Adipocyte (in vitro differentiated cells): Measurements from ENCODE around the gene PPP6R3.

Experiments
- DNase-seq: peaks from one replicate; pipeline ENCODE4 v3.0.0-alpha.2; 2015; ENCODE audit warnings: low read depth
- H3K27me3 ChIP-seq: replicated peaks from 2 replicates; pipeline ENCODE4 v1.7.0; 2013; ENCODE audit warnings: mild to moderate bottlenecking, low read length, moderate library complexity; ENCODE audit not compliant: control insufficient read depth, insufficient read depth
- H3K36me3 ChIP-seq: 2 replicates; pipeline ENCODE4 v1.7.0; 2013; ENCODE audit warnings: low read length, mild to moderate bottlenecking, moderate library complexity; ENCODE audit not compliant: control insufficient read depth, insufficient read depth, severe bottlenecking
- H3K4me1 ChIP-seq: 2 replicates; pipeline ENCODE4 v1.7.0; 2013; ENCODE audit warnings: mild to moderate bottlenecking, low read length, moderate library complexity; ENCODE audit not compliant: control insufficient read depth, insufficient read depth
- H3K4me3 ChIP-seq: 2 replicates; pipeline ENCODE4 v1.7.0; 2013; ENCODE audit warnings: mild to moderate bottlenecking, low read length, moderate library complexity
- H3K9ac ChIP-seq: 2 replicates; pipeline ENCODE4 v1.7.0; 2013; ENCODE audit warnings: mild to moderate bottlenecking, low read length, moderate library complexity
- H3K9me3 ChIP-seq: 2 replicates; pipeline ENCODE4 v1.7.0; 2013; ENCODE audit warnings: mild to moderate bottlenecking, low read length, moderate library complexity; ENCODE audit not compliant: control insufficient read depth

PPP6R3 gene

DNA sequence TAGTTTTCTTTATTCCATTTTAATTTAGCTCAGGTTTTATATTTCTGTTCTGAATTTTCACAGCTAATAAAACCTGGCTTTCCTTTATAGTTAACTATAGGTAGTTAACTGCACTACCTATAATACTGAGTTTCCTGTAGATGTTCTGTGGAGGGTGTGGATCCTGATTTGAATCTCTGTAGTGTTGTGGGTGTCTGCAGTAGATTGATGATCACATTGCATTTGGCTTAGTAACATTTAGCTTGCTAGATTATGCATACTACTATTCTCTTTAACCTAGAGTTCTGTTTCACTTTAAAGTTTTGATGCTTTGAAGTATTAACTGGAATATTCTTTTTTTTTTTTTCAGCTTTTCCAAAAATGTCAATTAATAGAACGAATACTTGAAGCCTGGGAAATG, 110.1 kb downstream of the PPP6R3 start:
- Histone ChIP-seq H3K36me3 (peaks cover 68% of the 10 kb centered on the region), H3K4me3 (no peak overlapping the region)

DNA sequence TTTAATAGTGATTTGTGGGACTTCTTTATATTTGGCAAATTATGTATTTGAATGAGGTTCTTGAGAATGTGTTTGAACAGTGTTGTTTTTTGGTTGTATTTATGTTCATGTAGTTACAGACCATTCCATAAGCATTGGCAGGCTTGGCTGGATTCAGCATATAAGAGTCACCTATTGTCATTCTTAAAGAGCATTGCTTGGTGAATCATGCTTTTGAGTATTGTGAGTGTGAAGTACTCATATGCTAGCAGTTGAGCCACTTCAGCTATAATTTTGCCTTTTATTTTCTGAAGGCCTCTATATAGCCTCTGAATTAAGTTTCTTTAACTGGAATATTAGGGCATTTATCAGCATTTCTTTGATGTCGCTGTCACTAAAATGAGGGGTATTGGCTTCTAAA, 113.8 kb downstream of the PPP6R3 start:
- Histone ChIP-seq H3K4me3 (no peak overlapping the region), H3K36me3 (peaks cover 85% of the 10 kb centered on the region), H3K9me3 (no peaks in the 10 kb centered on the region), H3K4me1 (peaks cover 14% of the 10 kb centered on the region), H3K27me3 (no peaks in the 10 kb centered on the region), H3K9ac (no peak overlapping the region)
- peak; percentile 22 for DNase-seq

More for the DNA sequence above, 110.1 kb downstream of the PPP6R3 start:
- no peak overlapping the region for H3K9ac ChIP-seq
- no peaks in the 10 kb centered on the region for H3K9me3 ChIP-seq
- peaks cover 14% of the 10 kb centered on the region for H3K4me1 ChIP-seq
- DNase-seq = no peak
- no peaks in the 10 kb centered on the region for H3K27me3 ChIP-seq

DNA sequence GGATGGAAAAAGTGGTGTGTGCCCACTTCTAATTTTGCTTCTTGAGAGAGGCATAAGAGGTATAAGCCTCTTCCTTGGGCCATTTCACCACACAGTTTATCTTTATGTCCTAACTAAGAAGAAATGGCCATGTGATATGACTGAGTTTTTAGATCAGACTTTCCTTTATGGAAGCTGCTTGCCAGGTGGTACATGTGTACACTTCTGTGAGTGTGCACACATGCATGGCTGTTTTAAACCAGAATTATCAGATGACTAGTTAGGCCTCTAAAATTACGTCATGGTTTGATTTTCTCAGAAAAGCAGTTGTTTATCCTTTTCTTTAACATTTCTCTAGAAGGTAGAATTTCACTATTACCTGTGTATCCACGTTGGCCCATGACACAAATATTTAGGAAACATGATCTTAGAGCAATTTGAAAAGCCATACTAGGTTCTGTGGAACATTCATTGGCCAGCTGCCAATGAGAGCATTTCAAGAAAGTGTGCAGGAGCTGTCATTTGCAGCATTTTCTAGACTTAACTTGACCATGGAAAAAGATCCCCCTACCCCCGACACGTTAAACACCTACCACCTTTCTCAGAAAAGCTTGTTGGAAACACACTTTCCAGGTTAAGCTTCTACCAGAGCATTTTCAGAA, 114.6 kb downstream of the PPP6R3 start:
- DNase-seq = peak; percentile 12
- Histone ChIP-seq H3K9me3 (no peaks in the 10 kb centered on the region), H3K9ac (no peak overlapping the region), H3K27me3 (no peaks in the 10 kb centered on the region), H3K4me3 (no peak overlapping the region), H3K4me1 (peaks cover 14% of the 10 kb centered on the region), H3K36me3 (peaks cover 86% of the 10 kb centered on the region)

DNA sequence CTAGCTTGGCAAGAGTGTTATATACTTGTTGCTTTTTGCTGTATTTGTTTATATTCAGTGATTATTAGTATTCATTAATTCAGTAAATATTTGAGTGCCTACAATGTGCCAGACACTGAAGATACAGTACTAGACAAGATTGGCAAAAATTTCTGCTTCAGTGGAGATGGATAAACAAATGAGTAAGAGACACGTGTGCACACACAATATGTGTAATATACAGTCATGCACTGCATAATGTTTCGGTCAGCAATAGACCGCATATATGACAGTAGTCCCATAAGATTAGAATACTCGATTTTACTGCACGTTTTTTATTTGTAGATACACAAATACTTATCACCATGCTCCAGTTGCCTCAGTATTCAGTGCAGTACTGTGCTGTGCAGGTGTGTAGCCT, 118.9 kb downstream of the PPP6R3 start:
- no peak for DNase-seq
- H3K9ac ChIP-seq = no peak overlapping the region
- H3K36me3 ChIP-seq = peaks cover 71% of the 10 kb centered on the region
- H3K4me3 ChIP-seq = no peak overlapping the region
- H3K9me3 ChIP-seq = no peaks in the 10 kb centered on the region
- peaks cover 36% of the 10 kb centered on the region for H3K4me1 ChIP-seq
- H3K27me3 ChIP-seq = no peaks in the 10 kb centered on the region

DNA sequence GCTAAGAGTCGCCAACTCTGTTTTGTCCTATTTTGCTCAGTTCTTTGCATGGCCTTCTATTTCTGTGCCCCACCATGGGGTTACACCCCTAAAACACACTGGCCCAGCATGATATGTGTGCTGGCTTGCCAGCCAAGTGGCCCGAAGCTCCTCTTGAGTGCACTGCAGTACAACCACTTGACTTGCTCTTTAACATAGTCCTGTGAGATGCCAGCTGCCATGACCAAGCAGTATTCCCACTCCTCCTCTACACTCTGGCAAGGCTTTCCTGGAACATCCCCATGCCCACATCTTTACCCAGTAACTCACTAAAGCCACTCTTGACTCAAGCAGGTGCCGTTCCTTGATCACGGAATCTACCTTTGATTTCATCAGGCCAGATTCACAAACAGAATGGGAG, 120.9 kb downstream of the PPP6R3 start:
- peaks cover 72% of the 10 kb centered on the region for H3K36me3 ChIP-seq
- H3K9me3 ChIP-seq = no peaks in the 10 kb centered on the region
- H3K9ac ChIP-seq = no peak overlapping the region
- H3K4me1 ChIP-seq = peaks cover 26% of the 10 kb centered on the region
- no peak for DNase-seq
- H3K27me3 ChIP-seq = no peaks in the 10 kb centered on the region
- H3K4me3 ChIP-seq = no peak overlapping the region

DNA sequence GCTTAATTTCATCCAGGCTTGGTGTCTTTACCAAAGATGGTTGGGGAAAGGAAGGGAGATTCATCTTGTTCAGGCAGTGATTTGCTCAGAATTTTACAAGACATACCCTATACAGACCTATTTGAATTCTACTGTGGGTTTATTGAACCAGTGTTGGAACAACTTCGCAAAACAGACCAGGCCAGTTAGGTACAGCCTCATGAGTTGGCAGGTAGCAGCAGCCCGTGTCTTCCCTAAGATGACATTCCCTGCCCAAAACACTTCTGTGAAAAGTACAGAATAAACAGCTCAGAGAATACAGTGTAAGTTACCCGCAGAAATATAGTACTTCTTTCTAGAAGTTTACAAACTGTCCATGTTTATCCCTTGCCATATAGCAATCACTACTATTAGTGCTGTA, 121.3 kb downstream of the PPP6R3 start:
- H3K9ac ChIP-seq = no peak overlapping the region
- peaks cover 72% of the 10 kb centered on the region for H3K36me3 ChIP-seq
- no peaks in the 10 kb centered on the region for H3K27me3 ChIP-seq
- no peak overlapping the region for H3K4me3 ChIP-seq
- H3K9me3 ChIP-seq = no peaks in the 10 kb centered on the region
- no peak for DNase-seq
- peaks cover 26% of the 10 kb centered on the region for H3K4me1 ChIP-seq

- Histone ChIP-seq H3K4me3 (no peak overlapping the region), H3K36me3 (peaks cover 73% of the 10 kb centered on the region)
Measured at GRCh38 chr11:68582416-68583040, 122.0 kb downstream of the PPP6R3 start.

DNA sequence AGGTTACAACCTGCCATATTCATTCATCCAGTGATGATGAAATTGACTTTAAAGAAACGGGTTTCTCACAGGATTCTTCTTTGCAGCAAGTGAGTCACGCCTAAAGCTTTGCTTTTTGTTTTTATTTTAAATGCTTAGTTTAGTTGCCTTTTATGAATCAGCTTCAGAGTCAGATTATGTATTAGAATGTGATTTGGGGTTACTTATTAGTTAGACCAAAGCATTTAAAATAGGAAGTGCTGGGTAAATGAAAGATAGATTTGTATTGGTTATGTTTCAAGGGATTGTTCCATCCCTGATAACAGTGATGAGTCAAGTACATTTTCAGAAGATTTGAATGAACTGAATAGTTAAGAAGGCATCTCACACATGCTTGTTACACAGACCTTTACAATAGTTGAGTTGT, 122.5 kb downstream of the PPP6R3 start:
- Histone ChIP-seq H3K27me3 (no peaks in the 10 kb centered on the region), H3K4me1 (peaks cover 26% of the 10 kb centered on the region), H3K36me3 (peaks cover 73% of the 10 kb centered on the region), H3K4me3 (no peak overlapping the region), H3K9me3 (no peaks in the 10 kb centered on the region), H3K9ac (no peak overlapping the region)
- peak; percentile 80 for DNase-seq

More at GRCh38 chr11:68582416-68583040, 122.0 kb downstream of the PPP6R3 start:
- DNase-seq = no peak
- H3K9me3 ChIP-seq = no peaks in the 10 kb centered on the region
- H3K4me1 ChIP-seq = peaks cover 26% of the 10 kb centered on the region
- H3K9ac ChIP-seq = no peak overlapping the region
- H3K27me3 ChIP-seq = no peaks in the 10 kb centered on the region

DNA sequence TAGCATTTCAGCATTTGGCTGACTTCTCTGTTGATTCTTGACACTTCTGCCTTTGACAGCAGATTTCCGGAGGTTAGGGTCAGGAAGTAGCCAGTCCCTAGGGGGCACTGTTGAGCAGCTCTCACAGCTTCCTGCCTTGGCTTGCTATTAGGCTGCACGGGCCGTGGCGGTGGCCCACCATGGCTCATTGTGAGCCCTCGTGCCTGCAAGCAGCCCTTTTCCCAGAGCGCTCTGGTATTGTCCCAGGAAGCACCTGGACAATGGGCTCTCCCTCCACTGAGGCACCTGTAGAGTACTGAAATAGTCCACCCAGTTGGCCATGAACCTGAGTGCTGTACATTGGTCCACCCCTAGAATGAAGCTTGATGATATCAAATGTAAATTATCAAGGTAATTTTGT, 123.5 kb downstream of the PPP6R3 start:
- Histone ChIP-seq H3K4me1 (peaks cover 26% of the 10 kb centered on the region), H3K36me3 (peaks cover 65% of the 10 kb centered on the region), H3K9me3 (no peaks in the 10 kb centered on the region), H3K4me3 (no peak overlapping the region), H3K27me3 (no peaks in the 10 kb centered on the region), H3K9ac (no peak overlapping the region)
- peak; percentile 22 for DNase-seq

GRCh38 chr11:68584991-68585524, 124.5 kb downstream of the PPP6R3 start:
- Histone ChIP-seq H3K27me3 (no peaks in the 10 kb centered on the region), H3K9me3 (no peaks in the 10 kb centered on the region), H3K36me3 (peaks cover 61% of the 10 kb centered on the region), H3K9ac (no peak overlapping the region), H3K4me1 (peaks cover 26% of the 10 kb centered on the region), H3K4me3 (no peak overlapping the region)
- no peak for DNase-seq

DNA sequence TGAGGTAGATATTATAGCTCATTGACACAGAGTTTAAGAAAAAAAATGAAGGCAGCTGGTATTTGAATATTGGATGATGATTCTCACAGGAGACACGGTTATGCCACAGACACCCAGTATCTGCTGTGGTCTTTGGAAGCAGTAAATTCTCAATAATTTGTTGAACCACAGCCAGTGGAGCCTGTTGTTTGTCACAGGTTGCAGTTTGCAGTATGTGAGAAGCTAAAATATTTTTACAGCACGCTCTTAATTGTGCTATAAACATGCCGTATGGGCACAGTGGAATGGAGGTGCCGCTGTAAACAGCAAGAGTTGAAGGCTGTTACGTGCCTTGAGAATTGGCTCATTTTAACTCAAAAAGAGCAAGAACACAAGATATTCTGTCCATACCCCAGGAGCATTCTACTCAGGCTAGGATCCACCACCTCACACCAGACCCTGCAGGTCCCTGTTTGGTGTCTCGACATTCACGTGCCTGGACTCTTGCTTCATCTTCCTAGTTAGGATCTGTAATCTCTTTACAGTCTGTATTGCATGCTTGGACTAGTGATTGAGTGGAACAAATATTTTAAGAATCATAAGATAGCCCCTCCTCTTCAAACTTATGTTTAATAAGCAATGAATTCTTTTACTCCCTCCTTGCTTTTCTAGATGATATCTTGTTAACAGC, 129.1 kb downstream of the PPP6R3 start:
- Histone ChIP-seq H3K27me3 (no peaks in the 10 kb centered on the region), H3K36me3 (peaks cover 81% of the 10 kb centered on the region), H3K9ac (no peak overlapping the region), H3K9me3 (no peaks in the 10 kb centered on the region), H3K4me3 (no peak overlapping the region), H3K4me1 (no peaks in the 10 kb centered on the region)
- DNase-seq = no peak
